GM21737 (cell line): ENCODE results near the gene PRKCH.

Source experiments
- ATAC-seq: cut with Tn5 transposase; IDR thresholded peaks from one replicate; pipeline ENCODE4 v1.9.1; 2021; ENCODE audit warnings: mild to moderate bottlenecking, moderate library complexity; ENCODE audit not compliant: unreplicated experiment

PRKCH gene

DNA sequence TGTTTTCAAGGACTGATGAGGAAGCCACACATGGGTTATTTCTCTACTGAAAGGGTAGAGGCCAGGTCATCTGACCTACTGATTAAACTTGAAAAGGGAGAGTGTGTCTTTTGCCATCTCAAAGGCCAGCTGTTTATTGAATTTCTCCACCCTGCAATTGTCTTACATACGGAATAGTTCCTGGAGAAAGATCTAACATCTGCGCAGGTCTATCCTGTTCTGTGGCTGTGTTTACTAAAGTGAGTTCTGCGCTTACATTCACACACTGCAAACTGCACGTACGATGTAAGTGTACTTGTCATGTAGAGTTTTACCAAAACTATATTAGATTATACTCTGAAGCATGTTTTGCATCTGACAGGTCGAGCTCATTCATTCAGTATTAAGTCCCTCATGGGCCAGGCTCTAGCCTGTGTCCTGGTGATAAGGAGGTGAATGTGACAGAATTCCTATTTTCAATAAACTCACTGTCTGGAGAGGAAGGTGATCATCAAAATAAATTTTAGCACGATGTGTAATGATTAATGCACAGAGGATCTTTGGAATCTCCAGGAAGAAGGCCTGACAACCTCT, 96.6 kb downstream of the PRKCH start:
- no peak for ATAC-seq

DNA sequence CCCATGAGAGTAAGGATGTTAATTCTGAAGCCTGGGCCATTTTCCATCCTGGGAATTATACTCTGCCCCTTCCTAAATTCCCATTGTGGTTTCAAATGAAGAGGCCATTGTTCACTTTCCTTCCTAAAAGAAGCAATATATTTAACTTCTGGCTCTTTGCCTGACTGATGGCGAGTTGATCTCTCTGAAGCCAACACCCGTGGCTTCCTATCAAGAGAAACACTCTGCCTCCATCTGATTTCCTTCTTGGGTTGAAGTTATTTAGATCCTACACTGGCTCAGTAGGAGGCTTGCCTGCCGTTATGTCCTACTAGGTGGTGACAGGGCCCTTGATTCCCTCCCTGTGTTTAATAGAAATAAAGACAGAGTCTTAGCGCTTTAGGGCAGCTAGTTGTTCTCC, 97.4 kb downstream of the PRKCH start:
- no peak for ATAC-seq

DNA sequence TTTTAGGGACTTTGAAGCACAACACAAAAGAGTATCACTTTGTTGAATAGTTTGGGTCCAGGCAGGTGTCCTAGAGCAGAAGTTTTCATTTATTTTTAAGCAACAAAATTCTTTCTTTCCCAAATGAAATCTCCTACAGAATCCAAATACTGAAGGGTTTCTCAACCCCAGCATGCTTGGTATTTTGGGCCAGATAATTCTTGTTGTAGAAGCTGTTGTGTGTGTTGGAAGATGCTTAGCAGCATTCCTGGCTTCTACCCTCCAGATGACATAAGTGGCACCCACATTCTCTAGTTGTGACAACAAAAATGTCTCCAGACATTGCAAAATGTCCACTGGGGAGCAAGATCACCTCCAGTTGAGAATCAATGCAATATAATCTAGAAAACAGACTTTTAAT, 97.8 kb downstream of the PRKCH start:
- no peak for ATAC-seq

DNA sequence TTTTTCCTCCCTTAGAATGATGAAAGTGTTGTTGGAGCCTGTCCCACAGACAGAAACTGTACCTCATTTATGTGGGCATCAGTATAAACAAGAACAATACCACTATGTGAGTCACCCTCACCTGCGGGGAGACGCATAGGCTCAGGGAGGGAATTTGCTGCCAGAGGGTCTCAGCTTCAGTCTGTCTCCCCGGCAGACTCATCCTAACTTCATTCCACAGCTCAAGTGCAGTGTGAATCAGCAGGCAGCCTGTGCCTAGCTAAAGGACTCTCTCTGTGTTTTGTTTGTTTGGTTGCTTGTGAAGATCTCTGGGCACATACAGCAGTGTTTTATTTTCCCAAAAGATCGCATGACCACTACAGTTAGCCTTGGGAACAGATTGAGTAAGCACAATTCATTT, 98.9 kb downstream of the PRKCH start:
- no peak for ATAC-seq

DNA sequence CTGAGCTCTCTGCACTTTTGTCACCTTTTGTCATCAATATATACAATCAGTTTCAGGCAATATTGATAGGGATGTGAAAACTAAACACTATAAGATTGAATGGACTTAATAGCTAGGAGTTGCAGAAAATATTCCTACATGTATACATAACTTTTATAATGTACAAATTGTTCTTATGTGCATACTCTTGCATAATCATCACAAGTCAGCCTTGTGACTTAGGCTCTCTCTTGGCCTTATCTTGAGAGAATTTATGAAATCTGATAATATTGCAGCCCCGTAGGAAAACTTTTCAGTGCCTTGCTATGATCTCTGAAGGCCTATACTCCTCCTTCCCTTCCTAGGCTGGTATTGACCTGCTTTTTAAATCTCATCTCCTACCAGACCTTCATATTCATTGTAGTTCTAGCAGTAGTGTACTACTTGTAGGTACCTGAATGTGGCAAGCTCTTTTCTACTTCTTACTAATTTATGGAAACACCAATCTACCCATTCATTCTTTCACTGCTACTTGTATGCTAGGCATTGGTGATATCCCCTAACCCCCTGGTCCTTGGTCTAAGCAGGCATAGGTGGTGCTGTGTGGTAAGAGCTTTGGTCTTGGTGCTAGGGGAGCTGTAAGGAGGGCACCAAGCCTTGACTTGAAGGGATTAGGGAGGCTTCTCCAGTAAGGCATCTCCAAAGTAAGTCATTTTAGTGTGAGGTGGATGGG, 100.0 kb downstream of the PRKCH start:
- no peak for ATAC-seq

DNA sequence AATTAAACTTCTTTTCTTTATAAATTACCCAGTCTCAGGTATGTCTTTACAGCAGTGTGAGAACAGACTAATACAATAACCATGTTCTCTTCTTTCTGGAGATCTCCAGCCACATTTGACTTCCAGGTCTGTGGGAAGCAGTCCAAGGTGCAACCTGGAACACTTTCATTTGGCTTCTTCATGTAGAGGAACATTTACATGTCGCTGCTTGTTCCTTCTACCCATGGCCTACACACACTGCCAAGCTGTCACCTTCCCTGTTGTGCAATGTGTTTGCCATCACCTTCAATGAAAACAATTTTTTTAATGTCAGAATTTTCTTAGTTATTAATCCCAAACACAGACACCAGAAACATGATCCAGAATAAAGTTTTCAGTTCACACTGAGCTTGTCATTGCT, 104.7 kb downstream of the PRKCH start:
- no peak for ATAC-seq

DNA sequence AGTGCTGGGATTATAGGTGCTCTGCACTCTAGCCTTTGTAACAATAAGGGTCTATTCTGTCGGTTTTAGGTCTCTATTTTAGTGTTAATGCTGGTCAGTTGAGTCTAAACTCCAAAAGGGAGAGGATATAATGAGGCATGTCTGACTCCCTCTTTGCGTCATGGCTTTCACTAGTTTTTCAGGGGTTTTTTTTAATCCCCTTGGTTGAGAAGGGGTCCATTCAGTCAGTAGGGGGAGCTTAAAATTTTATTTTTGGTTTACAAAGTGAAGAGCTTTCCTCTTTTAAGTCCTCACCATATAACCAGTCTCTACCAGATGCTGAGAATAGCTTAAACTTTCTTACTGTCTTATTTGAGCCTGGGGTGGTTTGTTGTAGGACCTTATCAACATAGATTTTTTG, 106.9 kb downstream of the PRKCH start:
- no peak for ATAC-seq

DNA sequence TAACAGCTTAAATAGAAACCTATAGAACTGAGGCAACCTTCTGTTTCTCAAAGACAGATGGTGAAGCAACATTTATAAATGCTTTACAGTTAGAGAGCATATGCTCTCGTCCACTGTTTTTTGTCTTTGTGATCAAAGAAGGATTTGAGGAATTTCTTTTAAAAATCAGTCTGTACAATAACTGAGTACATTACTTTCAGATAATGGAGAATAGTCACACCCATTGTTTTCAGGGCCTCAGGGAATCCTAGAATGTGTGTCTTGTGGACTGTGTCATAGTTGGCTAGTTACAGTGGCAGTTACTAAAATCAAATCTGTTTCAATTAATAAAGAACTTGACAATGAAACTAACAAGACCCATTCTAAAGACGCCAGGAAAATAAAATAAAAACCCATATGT, 107.9 kb downstream of the PRKCH start:
- no peak for ATAC-seq

DNA sequence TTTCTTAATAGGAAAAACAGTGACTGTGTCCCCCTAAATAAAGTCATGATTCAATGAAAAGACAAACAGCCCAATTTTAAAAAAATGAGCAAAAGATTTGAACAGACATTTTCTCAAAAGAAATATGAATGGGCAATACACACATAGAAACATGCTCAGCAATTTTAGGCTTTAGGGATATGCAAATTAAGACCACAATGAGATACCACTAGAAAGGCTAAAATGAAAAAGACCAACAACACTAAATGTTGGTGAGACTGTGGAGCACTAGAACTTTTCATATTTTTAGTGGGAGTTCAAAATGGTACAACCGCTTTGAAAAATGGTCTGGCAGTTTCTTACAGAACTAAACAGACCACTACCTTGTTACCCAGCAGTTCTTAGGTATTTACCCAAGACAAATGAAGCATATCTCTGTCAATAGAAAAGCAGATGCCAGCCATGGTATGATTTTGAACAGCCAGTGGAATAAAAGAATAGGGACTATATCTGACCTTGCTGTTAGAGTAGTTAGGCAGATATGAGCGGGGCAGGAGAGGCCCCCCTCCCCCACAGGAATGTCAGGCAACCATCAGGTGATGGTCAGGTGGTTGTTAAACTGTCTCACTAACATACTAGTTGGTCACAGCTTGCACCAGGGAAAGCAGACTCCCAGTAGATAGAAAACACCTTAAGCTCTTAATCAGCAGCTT, 108.8 kb downstream of the PRKCH start:
- no peak for ATAC-seq

DNA sequence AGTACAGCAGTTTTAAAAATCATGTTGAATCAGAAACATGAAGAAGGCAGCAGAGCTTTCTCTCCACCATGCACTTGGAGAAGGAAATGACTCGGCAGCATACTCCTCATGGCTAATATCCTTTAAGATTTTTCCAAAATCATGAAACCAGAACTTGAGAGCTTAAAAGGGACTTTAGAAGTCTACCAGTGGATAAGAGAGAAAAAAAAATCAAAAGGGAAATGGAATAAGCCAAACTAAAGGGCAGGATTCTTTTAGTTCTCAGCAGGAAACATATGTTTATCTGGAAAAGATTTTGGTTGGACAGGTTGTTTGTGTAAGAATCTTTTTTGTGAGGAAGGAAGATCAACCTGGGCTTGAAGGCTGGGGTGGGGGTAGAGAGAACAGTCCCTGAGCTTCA, 111.8 kb downstream of the PRKCH start:
- ATAC-seq: no peak

DNA sequence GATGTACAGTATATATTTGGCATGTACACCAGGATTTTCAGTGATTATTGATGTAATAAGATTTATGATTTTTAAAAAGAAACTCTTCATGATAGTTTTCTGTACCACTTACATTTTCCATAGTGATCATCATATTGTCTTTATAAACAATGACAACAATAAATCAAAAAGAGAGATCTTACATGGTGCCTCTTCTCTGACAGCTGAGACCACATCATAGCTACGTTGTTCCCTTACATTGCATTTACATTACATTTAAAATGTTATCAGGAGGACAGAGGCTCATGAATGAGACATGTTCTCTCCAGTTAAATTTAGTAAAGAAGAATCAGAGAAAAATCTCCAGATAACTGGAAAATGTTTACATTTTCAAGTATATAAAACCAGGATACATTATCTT, 112.4 kb downstream of the PRKCH start:
- ATAC-seq: no peak

DNA sequence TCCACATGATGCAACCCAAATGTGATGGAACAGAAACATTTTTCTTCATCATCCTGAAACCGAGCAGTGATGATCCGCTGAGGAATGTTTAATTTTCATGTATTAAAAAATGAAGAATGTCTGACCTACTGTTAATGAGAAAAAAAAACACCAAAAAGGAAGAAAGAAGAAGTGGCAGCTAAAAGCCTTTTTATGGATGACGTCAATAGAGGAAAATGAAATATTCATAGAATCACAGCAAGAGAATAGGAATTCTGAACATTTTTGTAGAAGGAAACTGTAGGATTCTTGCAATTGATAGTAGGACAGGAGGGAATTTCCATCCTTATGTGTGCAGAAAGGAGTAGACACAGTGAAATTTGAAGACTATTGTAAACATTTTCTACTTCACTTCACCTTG, 112.9 kb downstream of the PRKCH start:
- ATAC-seq: no peak

DNA sequence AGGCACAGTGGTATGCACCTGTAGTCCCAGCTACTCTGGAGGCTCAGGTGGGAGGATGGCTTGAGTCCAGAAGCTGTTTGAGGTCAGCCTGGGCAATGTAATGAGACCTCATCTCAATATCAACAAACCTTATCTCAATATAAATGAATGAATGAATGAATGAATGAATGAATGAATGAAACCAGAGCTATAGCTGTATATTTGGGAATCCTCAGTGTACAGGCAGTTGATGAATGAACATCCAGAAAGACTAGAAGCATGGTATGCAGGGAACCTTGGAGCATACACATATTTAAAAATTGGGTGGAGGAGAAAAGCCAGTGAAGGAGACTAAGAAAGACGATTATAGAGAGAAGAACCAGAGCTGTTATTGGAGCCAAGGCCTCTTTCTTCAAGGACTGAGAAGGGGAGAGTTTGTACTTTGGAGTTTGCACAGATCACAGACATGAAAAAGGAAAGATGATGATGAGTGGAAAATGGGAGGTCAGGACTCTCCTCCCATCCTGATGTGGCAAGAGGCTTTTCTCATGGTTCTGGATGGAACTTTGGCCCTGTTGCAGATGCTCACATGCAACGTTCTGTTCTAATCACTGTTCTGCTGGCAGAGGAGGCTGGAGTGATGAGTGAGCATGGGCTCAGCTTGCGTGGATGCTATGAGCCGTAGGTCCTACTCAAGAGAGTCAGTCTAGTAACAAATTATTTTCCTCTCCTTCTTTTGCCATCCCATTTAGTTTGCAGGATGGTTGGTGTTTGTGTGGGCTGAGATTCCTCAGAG, 114.4 kb downstream of the PRKCH start:
- ATAC-seq: no peak

DNA sequence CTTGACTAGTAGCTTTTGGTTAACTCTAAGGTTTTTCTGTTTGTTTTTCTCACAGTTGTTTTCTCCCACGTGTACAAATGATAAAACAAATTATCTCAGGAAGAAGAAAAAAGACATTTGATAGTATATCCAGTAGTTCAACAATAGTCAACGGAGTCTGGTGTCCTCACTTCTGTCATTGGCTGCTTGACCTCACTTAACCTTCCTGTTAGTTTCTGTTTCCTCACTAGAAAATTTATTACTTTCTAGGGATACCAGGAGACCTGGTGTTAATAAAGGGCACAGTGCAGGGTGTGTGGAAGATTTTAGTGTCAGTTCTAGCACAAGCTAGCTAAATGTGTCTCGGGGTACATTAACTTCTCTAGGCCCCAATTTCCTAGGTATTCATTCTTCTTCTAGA, 116.0 kb downstream of the PRKCH start:
- ATAC-seq: no peak

DNA sequence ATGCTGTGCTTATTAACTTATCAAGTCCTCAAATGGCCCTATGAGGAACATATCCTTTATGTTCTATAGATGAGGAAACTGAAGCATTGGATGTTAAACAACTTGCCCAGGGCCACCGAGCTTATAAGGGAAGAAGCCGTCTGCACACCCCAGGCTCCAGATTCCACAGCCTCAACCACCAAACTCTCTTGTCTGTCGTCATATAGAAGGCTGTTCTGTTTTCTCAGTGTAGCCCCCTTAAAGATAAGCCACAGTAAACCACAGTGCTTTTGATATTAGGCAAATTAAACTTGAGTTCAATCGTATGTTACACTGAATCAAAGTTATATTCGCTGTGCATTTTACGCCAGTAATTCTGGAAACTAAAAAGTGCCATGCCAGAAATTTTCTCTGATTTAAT, 116.7 kb downstream of the PRKCH start:
- no peak for ATAC-seq

DNA sequence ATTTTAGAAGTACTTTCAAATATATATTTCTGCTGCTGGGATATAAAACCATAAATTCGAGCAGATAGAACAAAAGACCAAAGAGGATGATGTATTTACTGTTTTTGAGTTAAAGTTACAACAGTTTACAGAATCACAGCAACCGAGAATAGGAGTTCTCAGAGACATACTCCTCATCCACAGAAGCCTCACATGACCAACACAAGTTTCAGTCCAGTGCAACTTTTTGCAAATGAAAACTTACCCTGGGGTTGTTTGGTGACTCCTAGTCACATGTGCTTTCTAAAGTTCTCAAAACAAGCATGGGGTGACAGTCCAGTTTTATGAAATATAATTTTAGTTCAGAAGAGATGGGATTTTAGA, 117.1 kb downstream of the PRKCH start:
- no peak for ATAC-seq

DNA sequence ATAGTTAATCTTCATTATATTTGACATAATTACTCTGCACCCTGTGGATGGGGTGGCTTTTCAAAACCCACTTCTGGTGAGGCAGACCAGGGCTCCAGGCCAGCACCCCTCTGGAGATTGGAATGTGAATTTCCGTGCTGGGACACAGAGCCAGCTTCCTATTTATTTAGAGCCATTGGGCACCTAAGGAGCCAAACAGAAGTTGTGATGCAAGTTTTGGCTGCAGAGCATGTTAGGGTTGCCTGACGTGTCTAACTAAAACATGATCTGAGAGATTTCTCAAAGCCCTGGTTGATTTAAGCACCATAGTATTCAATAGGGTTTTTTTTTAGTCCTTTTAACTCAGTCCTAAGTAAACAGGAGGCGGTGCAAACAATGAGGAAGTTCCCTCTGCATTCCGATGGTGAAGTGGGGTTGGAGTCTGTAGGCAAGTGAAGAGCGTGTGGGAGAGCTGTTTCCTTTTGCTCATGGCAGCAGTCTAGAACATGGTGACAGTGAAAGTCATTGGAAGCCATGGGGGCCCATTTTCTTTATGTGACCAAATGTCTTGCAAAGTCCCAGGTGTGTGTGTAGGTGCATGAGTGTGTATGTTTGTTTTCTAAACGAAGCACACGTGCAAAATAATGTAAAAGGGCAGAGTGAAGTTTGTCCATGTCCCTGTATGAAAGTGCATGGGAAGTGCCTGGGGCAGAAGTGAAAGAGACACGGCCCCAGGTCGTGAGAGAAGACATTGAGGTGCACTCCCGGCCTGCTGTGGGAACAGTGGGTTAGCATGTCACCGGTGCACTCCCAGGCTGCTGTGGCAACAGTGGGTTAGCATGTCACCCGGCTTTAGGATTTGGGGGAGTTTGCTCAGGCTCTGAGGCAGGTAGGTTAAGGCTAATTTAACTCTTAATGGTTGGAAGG, 117.7 kb downstream of the PRKCH start:
- no peak for ATAC-seq

DNA sequence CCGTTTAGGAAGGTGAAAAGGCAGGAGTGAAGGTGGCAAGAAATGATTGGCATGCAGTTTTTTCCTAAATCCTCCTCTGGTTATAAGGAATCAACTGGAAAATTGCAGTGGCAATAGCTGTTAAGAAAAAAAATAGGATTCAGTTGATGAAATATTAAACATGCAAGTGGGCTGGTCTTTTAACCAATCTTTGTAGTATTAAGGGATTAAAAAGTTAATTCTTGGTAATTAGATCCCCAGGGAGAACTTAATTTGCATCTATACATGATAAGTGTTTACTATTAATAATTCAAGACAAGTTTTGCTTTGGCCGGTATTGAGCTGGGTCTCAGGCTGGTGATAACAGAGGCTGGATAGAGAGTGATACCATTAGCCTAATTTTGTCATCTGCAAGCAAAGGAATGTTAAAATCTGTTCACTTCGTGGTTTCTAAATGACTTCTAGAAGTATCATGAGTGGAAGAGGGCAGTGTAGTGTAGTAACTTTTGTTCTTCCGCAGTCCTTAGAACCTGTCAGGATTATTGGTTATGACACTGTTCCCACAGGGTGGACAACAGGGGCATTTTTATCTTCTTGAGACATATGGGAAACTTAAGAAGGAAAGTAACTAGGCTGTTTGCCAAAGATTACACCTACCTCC, 118.5 kb downstream of the PRKCH start:
- no peak for ATAC-seq

DNA sequence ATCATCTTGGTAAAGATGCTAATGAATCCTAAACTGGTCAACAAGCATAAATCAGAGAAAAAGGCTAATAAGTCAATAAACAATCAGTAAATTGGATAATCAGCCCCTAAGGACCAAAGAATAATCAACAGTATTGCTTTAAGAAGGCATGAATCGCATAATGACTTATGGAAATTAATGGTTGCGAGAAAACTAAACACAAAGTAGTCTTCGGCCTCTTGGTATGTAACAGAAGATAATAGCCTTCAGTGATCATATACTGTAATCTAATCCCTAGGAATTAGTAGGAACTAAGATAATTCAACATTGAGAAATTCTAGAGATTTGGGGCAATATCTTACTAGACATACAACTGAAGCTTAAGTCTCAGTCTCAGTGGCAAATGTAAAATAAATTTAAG, 122.1 kb downstream of the PRKCH start:
- no peak for ATAC-seq

DNA sequence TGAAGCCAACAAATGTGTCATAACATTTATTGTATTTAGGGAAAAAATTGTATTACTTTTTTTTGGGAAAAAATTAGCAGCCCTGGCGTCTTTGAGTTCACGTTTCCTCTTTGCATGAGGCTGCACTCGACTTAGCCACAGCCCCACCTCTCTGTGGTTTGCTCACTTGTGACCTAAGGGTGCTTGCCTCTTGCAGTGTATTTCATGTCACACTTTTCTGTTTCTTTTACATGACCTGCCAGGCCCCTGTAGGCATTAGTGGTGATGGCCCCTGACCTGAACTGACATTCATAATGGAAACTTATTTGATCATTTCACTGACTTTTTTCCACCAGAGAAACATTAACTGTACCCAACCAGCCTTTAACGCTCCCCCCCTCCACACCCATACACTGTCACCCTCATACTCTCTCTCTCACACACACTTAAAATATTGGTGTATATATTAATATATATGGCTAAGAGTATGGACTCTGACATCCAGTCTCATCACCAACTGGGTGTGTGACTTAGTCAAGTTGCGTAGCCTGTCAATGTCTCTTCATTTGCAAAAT, 122.9 kb downstream of the PRKCH start:
- peak; percentile 86 for ATAC-seq
